HG02981 (cell line): ENCODE data around the gene BSPH1.
"Not testable (repeated sequence)": the region's sequence is repeated elsewhere in the genome, so short reads cannot be mapped to it uniquely, and the experiment has no call there.

Experiments
- ATAC-seq: cut with Tn5 transposase; IDR thresholded peaks from one replicate; pipeline ENCODE4 v1.9.1; 2021; ENCODE audit warnings: mild to moderate bottlenecking, moderate library complexity; ENCODE audit not compliant: unreplicated experiment

Gene BSPH1

DNA sequence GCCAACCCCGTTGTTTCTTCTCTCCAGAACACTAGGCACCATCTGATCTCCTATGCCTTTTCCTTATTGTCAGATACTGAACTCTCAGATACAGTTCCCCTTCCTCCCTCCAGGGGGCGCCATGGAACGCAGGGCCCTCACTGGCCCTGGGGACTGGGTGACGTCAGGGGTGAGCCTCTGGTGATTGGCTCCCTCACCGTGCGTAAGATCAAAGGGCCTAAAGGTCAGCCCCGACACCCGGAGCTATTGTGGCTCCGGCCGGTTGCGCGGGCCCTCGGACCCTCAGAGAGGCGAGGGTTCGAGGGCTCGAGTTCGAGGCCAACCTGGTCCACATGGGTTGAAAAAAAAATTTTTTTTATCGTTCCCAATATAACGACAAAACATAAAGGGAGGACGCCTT is 63.4 kb downstream of the BSPH1 start:
- ATAC-seq: not testable (repeated sequence)

DNA sequence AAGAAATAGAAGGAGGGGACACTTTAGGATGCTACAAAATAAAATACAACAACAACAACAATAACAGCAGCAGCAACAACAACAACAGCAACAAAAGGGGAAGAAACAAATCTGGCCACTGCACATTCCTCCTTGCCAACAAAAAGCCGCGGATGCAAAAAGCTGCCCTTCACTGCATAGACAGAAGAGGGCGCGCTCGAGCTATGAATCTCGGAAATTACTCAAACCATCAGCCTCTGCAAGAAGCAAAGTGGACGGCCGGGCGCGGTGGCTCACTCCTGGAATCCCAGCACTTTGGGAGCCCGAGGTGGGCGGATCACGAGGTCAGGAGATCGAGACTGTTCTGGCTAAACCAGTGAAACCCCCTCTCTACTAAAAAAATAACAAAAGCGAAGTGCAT is 71.9 kb downstream of the BSPH1 start:
- not testable (repeated sequence) for ATAC-seq
